SIG-M5 treated with dmso at 0.1 percent for 504 hours (cell line): ENCODE measurements around the gene ESR1.
"Not testable (repeated sequence)": the region's sequence is repeated elsewhere in the genome, so short reads cannot be mapped to it uniquely, and the experiment has no call there.

Source experiments
- DNase-seq: peaks from one replicate; lab custom pipeline; 2025; ENCODE audit not compliant: unreplicated experiment; lab: John Stamatoyannopoulos, UW

Gene ESR1

GRCh38 chr6:151811081-151811480 lies 3.6 kb downstream of the ESR1 start:
- DNase-seq, result no peak

GRCh38 chr6:151813858-151814257 lies 6.4 kb downstream of the ESR1 start:
- no peak for DNase-seq

- no peak for DNase-seq
These were observed 7.1 kb downstream of the ESR1 start for GRCh38 chr6:151814614-151815013.

- DNase-seq, result no peak
These were observed 15.0 kb downstream of the ESR1 start for GRCh38 chr6:151822252-151823111.

- DNase-seq, result no peak
These were observed 19.1 kb downstream of the ESR1 start for GRCh38 chr6:151826517-151827142.

GRCh38 chr6:151832710-151833109 lies 25.2 kb downstream of the ESR1 start:
- no peak for DNase-seq

GRCh38 chr6:151835396-151835795 lies 27.9 kb downstream of the ESR1 start:
- DNase-seq, result no peak

GRCh38 chr6:151837223-151837622 lies 29.7 kb downstream of the ESR1 start:
- DNase-seq, result no peak

GRCh38 chr6:151842816-151843215 lies 35.3 kb downstream of the ESR1 start:
- no peak for DNase-seq

GRCh38 chr6:151847064-151847463 lies 39.6 kb downstream of the ESR1 start:
- DNase-seq, result no peak

- no peak for DNase-seq
These were observed 43.1 kb downstream of the ESR1 start for GRCh38 chr6:151850479-151851003.

GRCh38 chr6:151858294-151858693 lies 50.8 kb downstream of the ESR1 start:
- DNase-seq, result no peak

GRCh38 chr6:151862461-151862860 lies 55.0 kb downstream of the ESR1 start:
- no peak for DNase-seq

- DNase-seq, result not testable (repeated sequence)
These were observed 59.9 kb downstream of the ESR1 start for GRCh38 chr6:151867361-151867869.

- DNase-seq, result no peak
These were observed 61.9 kb downstream of the ESR1 start for GRCh38 chr6:151869345-151869744.

GRCh38 chr6:151869787-151870186 lies 62.3 kb downstream of the ESR1 start:
- DNase-seq, result no peak

GRCh38 chr6:151870375-151870774 lies 62.9 kb downstream of the ESR1 start:
- DNase-seq, result no peak

GRCh38 chr6:151875524-151875923 lies 68.0 kb downstream of the ESR1 start:
- DNase-seq, result no peak

- DNase-seq, result no peak
These were observed 68.6 kb downstream of the ESR1 start for GRCh38 chr6:151876122-151876521.

GRCh38 chr6:151877458-151877857 lies 70.0 kb downstream of the ESR1 start:
- DNase-seq, result no peak

GRCh38 chr6:151881231-151881630 lies 73.7 kb downstream of the ESR1 start:
- no peak for DNase-seq

- DNase-seq, result no peak
These were observed 74.7 kb downstream of the ESR1 start for GRCh38 chr6:151882206-151882605.
